Suprapubic skin (tissue), 4 donors: ENCODE data around the gene PDP2. TPM values are rescaled to one million over a fixed set of nuclear protein-coding genes. Genes with fewer than 3 reads are reported as not detected.

Experiments
- DNase-seq, 2 donors: peaks; one replicate each; pipeline ENCODE4 v3.0.0-alpha.2; 2019; ENCODE audit warnings: low spot score in 2 of 2
- H3K27ac ChIP-seq: fragments of 200-600 bp; sonication (generic); one replicate; pipeline ENCODE4 v1.5.1; 2019
- H3K27me3 ChIP-seq: fragments of 200-600 bp; sonication (generic); one replicate; pipeline ENCODE4 v1.5.1; 2019
- H3K36me3 ChIP-seq: fragments of 200-600 bp; sonication (generic); one replicate; pipeline ENCODE4 v1.5.1; 2019
- H3K4me1 ChIP-seq: fragments of 200-600 bp; sonication (generic); one replicate; pipeline ENCODE4 v1.5.1; 2019
- H3K4me3 ChIP-seq: fragments of 200-600 bp; sonication (generic); one replicate; pipeline ENCODE4 v1.5.1; 2019; ENCODE audit warnings: mild to moderate bottlenecking
- H3K9me3 ChIP-seq: fragments of 200-600 bp; sonication (generic); one replicate; pipeline ENCODE4 v1.5.1; 2019
- CTCF ChIP-seq, 2 donors: fragments of 200-600 bp in 1 of 2; fragments of 450-650 bp in 1 of 2; sonication (generic) in 1 of 2; IDR thresholded peaks; one replicate each; pipeline ENCODE4 v1.5.1; 2016 to 2019; ENCODE audit warnings: antibody characterized with exemption in 2 of 2, mild to moderate bottlenecking in 1 of 2, moderate library complexity in 1 of 2
- EP300 ChIP-seq: sonication (generic); formaldehyde crosslinking; IDR thresholded peaks from one replicate; pipeline ENCODE4 v1.6.1; 2017; ENCODE audit warnings: antibody characterized with exemption
- POLR2A ChIP-seq, 2 donors: fragments of 450-650 bp; IDR thresholded peaks; one replicate each; pipeline ENCODE4 v1.6.1; 2017; ENCODE audit warnings: antibody characterized with exemption in 2 of 2, mild to moderate bottlenecking in 2 of 2, moderate library complexity in 2 of 2
- POLR2AphosphoS5 ChIP-seq, 3 donors: sonication (generic); formaldehyde crosslinking; IDR thresholded peaks; one replicate each; pipeline ENCODE4 v1.6.1; 2017; ENCODE audit warnings: antibody characterized with exemption in 3 of 3
- WGBS: methylation state at CpG from one replicate; pipeline ENCODE4 v1.1.5; 2018; 5-methylcytosine and 5-hydroxymethylcytosine counted together
- total RNA-seq, 4 donors: library from RNA; depleted of rRNA; stranded (reverse); fragments of >200 nt; gene quantifications; one replicate each; pipeline ENCODE4 v1.1.0, GENCODE V29; 2016

The PDP2 gene
- total RNA-seq, 4 donors from 2014 or later: 5.0 to 8.3 (median 6.6) TPM

GRCh38 chr16:66891360-66891759 lies 11.0 kb downstream of the PDP2 start:
- no peak overlapping the region for H3K27ac ChIP-seq
- peaks cover 8% of the 10 kb centered on the region for H3K36me3 ChIP-seq
- no peak overlapping the region for H3K4me3 ChIP-seq
- no peaks in the 10 kb centered on the region for H3K27me3 ChIP-seq
- TF ChIP-seq CTCF (IDR thresholded peaks at IDR 0.05) (no peak), EP300 (no peak), POLR2AphosphoS5 (IDR thresholded peaks at IDR 0.05) (no peak), POLR2A (IDR thresholded peaks at IDR 0.05) (no peak)
- no peak for DNase-seq
- no peaks in the 10 kb centered on the region for H3K9me3 ChIP-seq
- H3K4me1 ChIP-seq: peaks cover 2% of the 10 kb centered on the region
- 90% methylated on average over 4 of the region's 4 CpGs for WGBS

GRCh38 chr16:66891797-66892196 lies 11.5 kb downstream of the PDP2 start:
- Histone ChIP-seq H3K27me3 (no peaks in the 10 kb centered on the region), H3K27ac (no peak overlapping the region), H3K9me3 (no peaks in the 10 kb centered on the region), H3K4me1 (peaks cover 2% of the 10 kb centered on the region), H3K36me3 (peaks cover 4% of the 10 kb centered on the region), H3K4me3 (no peak overlapping the region)
- no peak for DNase-seq
- 85% methylated on average over 6 of the region's 6 CpGs for WGBS
- TF ChIP-seq CTCF (IDR thresholded peaks at IDR 0.05) (no peak), EP300 (no peak), POLR2A (IDR thresholded peaks at IDR 0.05) (no peak), POLR2AphosphoS5 (IDR thresholded peaks at IDR 0.05) (no peak)

GRCh38 chr16:66894055-66894454 lies 13.7 kb downstream of the PDP2 start:
- no peak for TF ChIP-seq CTCF (IDR thresholded peaks at IDR 0.05)
- no peak for TF ChIP-seq POLR2AphosphoS5 (IDR thresholded peaks at IDR 0.05)
- 88% methylated on average over 2 of the region's 2 CpGs for WGBS
- H3K27me3 ChIP-seq: no peaks in the 10 kb centered on the region
- no peaks in the 10 kb centered on the region for H3K9me3 ChIP-seq
- DNase-seq: no peak
- H3K4me3 ChIP-seq: no peak overlapping the region
- no peak overlapping the region for H3K27ac ChIP-seq
- no peaks in the 10 kb centered on the region for H3K36me3 ChIP-seq
- peaks cover 2% of the 10 kb centered on the region for H3K4me1 ChIP-seq

- DNase-seq: no peak
- 63% methylated on average over 7 of the region's 11 CpGs for WGBS
- Histone ChIP-seq H3K36me3 (no peaks in the 10 kb centered on the region), H3K27me3 (no peaks in the 10 kb centered on the region), H3K9me3 (no peaks in the 10 kb centered on the region), H3K27ac (no peak overlapping the region), H3K4me3 (no peak overlapping the region), H3K4me1 (peaks cover 10% of the 10 kb centered on the region)
- TF ChIP-seq CTCF (IDR thresholded peaks at IDR 0.05): peak; percentile 27 to 67
- no peak for TF ChIP-seq POLR2AphosphoS5 (IDR thresholded peaks at IDR 0.05)
- no peak for TF ChIP-seq EP300
- no peak for TF ChIP-seq POLR2A (IDR thresholded peaks at IDR 0.05)
These were observed 14.8 kb downstream of the PDP2 start for GRCh38 chr16:66894948-66895688.

GRCh38 chr16:66895689-66895979 lies 15.3 kb downstream of the PDP2 start:
- no peak overlapping the region for H3K27ac ChIP-seq
- no peak for TF ChIP-seq POLR2A (IDR thresholded peaks at IDR 0.05)
- TF ChIP-seq CTCF (IDR thresholded peaks at IDR 0.05): no peak
- no peak for TF ChIP-seq POLR2AphosphoS5 (IDR thresholded peaks at IDR 0.05)
- no peak for TF ChIP-seq EP300
- H3K9me3 ChIP-seq: no peaks in the 10 kb centered on the region
- H3K27me3 ChIP-seq: no peaks in the 10 kb centered on the region
- H3K36me3 ChIP-seq: no peaks in the 10 kb centered on the region
- no peak for DNase-seq
- 89% methylated on average over 5 of the region's 5 CpGs for WGBS
- H3K4me3 ChIP-seq: no peak overlapping the region
- H3K4me1 ChIP-seq: peaks cover 14% of the 10 kb centered on the region
